ENCODE results near the gene OR6N1. TPM values are rescaled to one million over a fixed set of nuclear protein-coding genes. Genes with fewer than 3 reads are reported as not detected.
A peak's percentile ranks its signal among the peaks of the same experiment; 100 is the strongest.

The OR6N1 gene
- total RNA-seq, 1 donor from 2014 or later, result not detected

- no peak for TF ChIP-seq CTCF (IDR thresholded peaks at IDR 0.05; ENCODE audit: borderline replicate concordance)
- Histone ChIP-seq H3K27ac (replicated peaks) (peak overlapping the region; percentile 30), H3K4me1 (no peaks in the 10 kb centered on the region), H3K27me3 (ENCODE audit: low read depth) (no peaks in the 10 kb centered on the region), H3K4me3 (no peak overlapping the region), H3K9me3 (replicated peaks) (no peaks in the 10 kb centered on the region), H3K36me3 (no peaks in the 10 kb centered on the region)
- DNase-seq, result no peak
- intact Hi-C loops (cut with micrococcal nuclease), result no loop called here
Measured at GRCh38 chr1:158809256-158809655, 37.3 kb upstream of the OR6N1 start.

- H3K4me3 ChIP-seq, result no peak overlapping the region
- TF ChIP-seq CTCF (IDR thresholded peaks at IDR 0.05; ENCODE audit: borderline replicate concordance), result no peak
- intact Hi-C loops (cut with micrococcal nuclease), result no loop called here
Measured at GRCh38 chr1:158806916-158807536, 35.0 kb upstream of the OR6N1 start.

GRCh38 chr1:158803678-158804077 is 31.7 kb upstream of the OR6N1 start:
- Histone ChIP-seq H3K4me3 (no peak overlapping the region), H3K27ac (replicated peaks) (no peak overlapping the region), H3K36me3 (no peaks in the 10 kb centered on the region), H3K9me3 (replicated peaks) (no peaks in the 10 kb centered on the region), H3K4me1 (no peaks in the 10 kb centered on the region), H3K27me3 (ENCODE audit: low read depth) (no peaks in the 10 kb centered on the region)
- no peak for DNase-seq
- no peak for TF ChIP-seq CTCF (IDR thresholded peaks at IDR 0.05; ENCODE audit: borderline replicate concordance)
- intact Hi-C loops (cut with micrococcal nuclease), result no loop called here

More at GRCh38 chr1:158806916-158807536, 35.0 kb upstream of the OR6N1 start:
- no peaks in the 10 kb centered on the region for H3K36me3 ChIP-seq
- H3K27me3 ChIP-seq (ENCODE audit: low read depth), result no peaks in the 10 kb centered on the region
- H3K4me1 ChIP-seq, result no peaks in the 10 kb centered on the region
- DNase-seq, result no peak
- H3K27ac ChIP-seq (replicated peaks), result no peak overlapping the region
- no peaks in the 10 kb centered on the region for H3K9me3 ChIP-seq (replicated peaks)

GRCh38 chr1:158801396-158801795 is 29.4 kb upstream of the OR6N1 start:
- no peak for TF ChIP-seq CTCF (IDR thresholded peaks at IDR 0.05; ENCODE audit: borderline replicate concordance)
- H3K27ac ChIP-seq (replicated peaks), result no peak overlapping the region
- no peaks in the 10 kb centered on the region for H3K9me3 ChIP-seq (replicated peaks)

GRCh38 chr1:158800526-158800925 is 28.5 kb upstream of the OR6N1 start:
- Histone ChIP-seq H3K9me3 (replicated peaks) (no peaks in the 10 kb centered on the region), H3K27me3 (ENCODE audit: low read depth) (no peaks in the 10 kb centered on the region), H3K36me3 (no peaks in the 10 kb centered on the region), H3K4me3 (no peak overlapping the region), H3K27ac (replicated peaks) (no peak overlapping the region), H3K4me1 (no peaks in the 10 kb centered on the region)
- no peak for DNase-seq
- no peak for TF ChIP-seq CTCF (IDR thresholded peaks at IDR 0.05; ENCODE audit: borderline replicate concordance)
- intact Hi-C loops (cut with micrococcal nuclease), result no loop called here

More at GRCh38 chr1:158801396-158801795, 29.4 kb upstream of the OR6N1 start:
- intact Hi-C loops (cut with micrococcal nuclease), result no loop called here
- DNase-seq, result no peak
- no peaks in the 10 kb centered on the region for H3K4me1 ChIP-seq
- H3K4me3 ChIP-seq, result no peak overlapping the region
- no peaks in the 10 kb centered on the region for H3K27me3 ChIP-seq (ENCODE audit: low read depth)
- H3K36me3 ChIP-seq, result no peaks in the 10 kb centered on the region
